ENCODE results near the gene S1PR3.

S1PR3 gene

GRCh38 chr9:88969646-88970373 lies 21.5 kb upstream of the S1PR3 start:
- DNase-seq = peak; percentile 20

GRCh38 chr9:88971131-88971960 lies 19.9 kb upstream of the S1PR3 start:
- DNase-seq = peak; percentile 13

- DNase-seq = peak; percentile 24
Observed at GRCh38 chr9:88972401-88972800, 18.9 kb upstream of the S1PR3 start.

- peak; percentile 25 for DNase-seq
Observed at GRCh38 chr9:88973281-88974045, 17.8 kb upstream of the S1PR3 start.

- peak; percentile 34 for DNase-seq
Observed at GRCh38 chr9:88974641-88975040, 16.6 kb upstream of the S1PR3 start.

DNA sequence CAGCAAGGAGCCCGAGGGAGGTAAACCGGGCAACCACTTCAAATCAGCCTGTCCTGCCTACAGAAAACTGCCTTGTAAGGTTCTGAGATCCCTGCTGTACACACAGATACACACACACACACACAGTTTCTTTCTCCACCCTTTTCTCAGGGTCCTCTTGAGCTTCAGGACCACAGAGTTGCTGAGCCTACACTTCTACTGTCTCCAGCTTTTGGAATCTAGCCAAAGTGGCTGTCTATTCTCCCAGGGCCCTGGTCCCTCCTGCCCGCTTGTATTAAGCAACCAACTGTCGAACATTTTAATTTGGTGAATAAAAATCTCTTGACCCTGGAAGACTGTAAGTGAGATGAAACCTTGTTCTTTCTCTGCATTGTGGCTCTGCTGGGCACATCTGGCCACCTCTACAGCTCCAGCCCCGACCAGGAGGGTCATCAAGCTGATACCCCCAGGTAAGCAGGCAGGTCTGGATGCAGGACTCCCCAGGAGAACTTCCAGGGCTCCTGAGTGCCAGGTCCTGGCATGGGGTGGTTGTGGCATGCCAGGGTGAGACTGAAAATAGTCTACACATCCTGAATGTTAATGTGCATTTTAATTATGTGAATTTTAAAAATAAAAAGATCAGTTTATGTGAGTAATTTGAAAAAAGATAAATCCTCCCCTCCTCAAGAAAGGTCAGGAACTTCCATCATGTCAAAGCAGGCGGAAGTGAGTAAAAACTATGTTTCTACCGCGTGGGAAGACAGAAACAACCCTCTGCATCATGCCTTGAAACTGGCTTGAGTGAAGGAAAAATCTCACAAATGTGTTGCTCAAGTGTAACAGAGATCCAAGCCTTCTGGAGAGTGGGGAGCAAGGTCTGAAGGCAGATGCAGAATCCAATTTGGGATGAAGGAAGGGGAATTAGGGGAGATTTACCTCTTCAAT lies 15.0 kb upstream of the S1PR3 start:
- DNase-seq = peak; percentile 28

DNA sequence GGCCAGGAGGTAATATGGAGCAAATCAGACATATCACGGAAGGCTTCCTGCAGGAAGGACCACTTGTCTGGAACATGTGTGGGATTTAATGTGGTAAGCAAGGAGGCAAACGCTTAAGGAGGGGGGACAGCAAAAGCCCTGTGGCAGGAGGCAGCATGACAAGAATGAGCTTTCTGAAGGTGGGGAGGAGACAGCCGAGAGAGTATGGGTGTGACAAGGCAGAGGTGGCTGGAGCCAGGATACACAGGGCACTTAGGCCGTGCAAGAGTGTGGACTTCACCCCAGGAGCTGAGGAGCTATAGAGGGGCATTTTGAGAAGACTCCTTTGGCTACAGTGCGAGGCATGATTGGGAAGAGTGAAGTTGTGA lies 14.4 kb upstream of the S1PR3 start:
- DNase-seq = no peak

DNA sequence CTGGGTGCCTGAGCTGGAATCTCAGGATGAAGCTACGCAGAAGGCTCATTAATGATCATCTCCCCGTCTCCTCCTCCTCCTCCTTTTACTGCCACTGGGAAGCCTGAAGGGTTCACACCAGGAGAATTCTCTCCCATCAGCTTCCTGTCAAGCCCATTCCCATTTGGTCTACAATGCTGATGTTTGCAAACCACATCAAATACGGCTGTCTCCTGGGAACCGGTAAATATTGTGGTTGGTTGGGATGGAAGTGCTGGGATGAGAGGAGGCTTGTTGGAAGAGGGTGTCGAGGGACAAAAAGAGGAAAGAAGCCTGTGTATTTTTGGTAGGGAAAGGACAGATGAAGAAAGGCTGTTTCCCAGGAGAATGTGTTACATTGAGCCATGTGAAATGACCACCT lies 13.2 kb upstream of the S1PR3 start:
- peak; percentile 23 for DNase-seq

DNA sequence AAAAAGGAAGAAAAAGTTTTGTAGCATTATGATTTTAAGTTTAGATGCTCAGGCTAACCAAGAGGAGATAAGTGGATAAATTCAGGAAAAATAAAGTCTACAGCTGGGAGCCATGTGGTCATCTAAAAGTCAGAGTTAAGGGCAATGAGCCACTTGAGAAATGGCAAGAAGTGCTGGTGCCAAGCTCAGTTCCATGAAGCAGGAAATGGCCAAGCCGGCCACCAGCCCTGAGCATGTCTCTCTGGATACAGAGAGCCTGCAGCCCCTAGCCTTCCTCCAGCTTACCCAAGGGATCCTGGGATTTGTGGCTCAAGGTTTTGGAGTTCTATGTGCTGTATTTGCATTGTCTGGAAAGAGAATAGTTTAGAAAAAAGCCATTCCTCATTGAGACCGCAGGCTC lies 12.2 kb upstream of the S1PR3 start:
- DNase-seq = peak; percentile 19

DNA sequence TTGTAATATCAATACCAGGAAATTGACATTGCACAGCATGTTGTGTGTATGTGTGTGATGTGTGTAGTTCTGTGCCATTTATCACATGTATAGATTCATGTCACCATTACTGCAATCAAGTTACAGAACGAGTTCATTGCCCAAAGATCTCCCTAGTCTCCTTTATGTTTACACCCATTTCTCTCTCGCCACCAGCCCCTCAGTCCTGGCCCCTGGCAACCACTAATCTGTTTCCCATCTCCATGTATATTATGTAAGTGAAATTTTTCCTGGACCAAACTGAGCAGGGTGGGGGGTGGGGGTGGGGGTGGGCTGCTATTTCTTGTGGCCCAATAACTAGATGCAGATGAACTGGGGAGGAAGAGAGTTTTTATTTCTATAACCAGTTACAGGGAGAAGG lies 11.5 kb upstream of the S1PR3 start:
- DNase-seq = no peak

- no peak for DNase-seq
Observed at GRCh38 chr9:88980740-88981203, 10.5 kb upstream of the S1PR3 start.

DNA sequence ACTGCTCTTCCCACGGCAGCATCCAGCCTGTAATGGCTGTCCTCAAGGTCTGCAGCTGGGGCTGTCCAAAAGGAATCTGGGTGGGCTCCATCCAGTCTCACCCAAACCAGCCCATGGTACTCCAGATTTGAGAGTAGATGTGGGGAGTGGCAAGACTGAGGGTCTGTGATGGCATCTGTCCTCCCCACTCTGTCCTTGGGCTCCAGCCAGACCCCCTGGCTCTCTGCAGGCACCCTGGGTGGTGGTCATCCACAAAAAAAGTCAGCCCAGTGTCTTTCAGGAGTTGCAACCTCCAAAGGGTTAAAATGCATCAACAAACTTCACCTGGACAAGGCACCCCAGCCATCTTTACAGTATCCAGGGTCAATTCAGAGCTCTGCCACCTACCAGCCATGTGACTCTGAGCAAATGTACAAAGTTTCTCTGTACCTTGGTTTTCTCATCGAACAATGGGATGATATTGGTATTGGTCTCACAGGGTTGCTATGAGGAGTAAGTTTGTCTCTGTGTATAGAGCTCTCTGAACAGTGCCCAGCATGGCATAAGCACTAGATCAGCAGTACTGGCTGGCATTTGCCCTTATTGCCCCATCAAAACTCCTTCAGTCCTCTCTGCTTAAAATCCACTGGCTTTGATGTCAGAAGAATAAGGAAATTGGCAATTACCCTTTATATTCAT lies 7.3 kb upstream of the S1PR3 start:
- DNase-seq = no peak

DNA sequence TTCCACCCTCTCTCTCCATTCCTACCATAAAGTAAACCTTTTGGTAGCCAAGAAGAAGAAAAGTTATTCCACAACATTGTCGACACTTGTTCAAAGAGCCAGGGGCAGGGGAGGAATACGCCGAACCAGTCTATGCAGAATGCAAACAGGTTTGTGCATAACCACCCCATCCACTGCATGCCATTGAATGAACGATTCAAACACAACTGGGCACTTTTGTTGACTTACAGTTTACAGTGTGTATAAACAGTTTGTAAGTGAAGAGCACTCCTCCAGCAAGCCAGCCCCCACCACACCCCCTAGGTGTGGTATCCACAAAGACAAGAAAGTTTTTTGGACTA lies 6.8 kb upstream of the S1PR3 start:
- DNase-seq = no peak

GRCh38 chr9:88985616-88986015 lies 5.7 kb upstream of the S1PR3 start:
- no peak for DNase-seq

DNA sequence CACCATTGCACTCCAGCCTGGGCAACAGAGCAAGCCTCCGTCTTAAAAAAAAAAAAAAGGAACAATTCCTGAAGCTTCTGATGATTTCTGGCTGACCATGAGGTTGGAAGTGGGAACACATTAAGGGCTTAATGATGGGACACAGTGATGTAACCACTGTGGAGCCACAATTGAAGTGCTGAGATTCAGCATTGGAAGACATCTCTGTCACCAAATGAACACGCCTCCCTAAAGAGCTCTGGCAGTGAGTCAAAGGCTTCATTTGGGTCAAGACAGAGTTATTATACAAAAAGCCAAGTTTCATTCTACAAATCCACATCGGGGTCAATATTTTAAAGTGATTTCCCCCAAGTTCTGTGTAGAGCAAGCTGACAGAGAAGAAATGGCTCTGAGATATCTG lies 4.5 kb upstream of the S1PR3 start:
- DNase-seq = no peak

- no peak for DNase-seq
Observed at GRCh38 chr9:88987661-88988060, 3.6 kb upstream of the S1PR3 start.

- peak; percentile 38 for DNase-seq
Observed at GRCh38 chr9:88988796-88989641, 2.2 kb upstream of the S1PR3 start.

DNA sequence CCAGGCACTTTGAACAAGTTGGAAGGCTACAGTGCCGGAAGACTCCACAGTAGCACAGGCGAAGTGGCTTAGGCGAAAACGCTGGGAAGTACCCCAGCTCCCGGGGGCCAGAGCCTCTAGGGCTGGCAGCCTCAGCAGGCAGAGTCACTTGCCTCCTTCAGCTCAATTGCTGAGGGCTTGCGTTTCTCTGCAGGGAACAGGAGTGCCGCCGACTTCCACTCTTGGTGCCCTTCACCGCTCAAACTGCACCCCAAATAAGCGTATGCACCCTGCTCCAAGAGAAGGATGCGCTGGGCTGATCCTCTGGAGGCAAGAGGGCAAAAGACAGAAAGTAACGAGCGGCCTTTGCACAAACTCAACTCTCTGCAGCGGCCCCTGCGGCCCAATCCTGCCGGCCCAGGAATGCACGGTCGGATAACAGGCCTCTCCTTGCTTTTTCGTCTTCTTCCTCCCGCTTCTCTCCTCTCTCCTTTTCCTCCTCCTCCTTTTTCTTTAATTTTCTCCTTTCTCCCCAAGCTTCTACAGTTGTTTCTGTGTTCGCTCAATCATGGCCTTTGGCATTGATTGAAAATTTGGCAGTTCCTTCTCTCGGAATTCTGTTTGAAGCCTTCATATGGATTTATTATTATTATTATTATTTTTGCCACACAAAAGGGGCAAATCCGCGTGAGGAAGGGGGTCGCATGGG lies 1.1 kb upstream of the S1PR3 start:
- DNase-seq = peak; percentile 51

DNA sequence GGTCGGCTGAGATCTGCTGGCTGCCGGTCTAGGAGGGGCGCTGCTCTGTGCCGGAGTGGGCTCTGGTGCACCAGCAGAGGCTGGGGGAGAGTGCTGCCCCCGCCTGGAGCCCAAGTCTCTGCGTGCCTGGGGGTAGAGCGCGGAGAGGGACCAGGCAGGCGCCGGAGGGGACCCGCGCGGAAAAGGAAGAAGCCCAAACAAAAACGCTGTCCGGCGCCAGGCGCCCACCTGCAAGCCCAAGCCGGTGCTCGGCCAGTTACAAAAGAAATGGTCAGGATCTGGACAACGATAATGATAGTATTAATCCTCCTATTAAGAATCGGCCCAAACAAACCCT lies 571 bp upstream of the S1PR3 start:
- DNase-seq = no peak

DNA sequence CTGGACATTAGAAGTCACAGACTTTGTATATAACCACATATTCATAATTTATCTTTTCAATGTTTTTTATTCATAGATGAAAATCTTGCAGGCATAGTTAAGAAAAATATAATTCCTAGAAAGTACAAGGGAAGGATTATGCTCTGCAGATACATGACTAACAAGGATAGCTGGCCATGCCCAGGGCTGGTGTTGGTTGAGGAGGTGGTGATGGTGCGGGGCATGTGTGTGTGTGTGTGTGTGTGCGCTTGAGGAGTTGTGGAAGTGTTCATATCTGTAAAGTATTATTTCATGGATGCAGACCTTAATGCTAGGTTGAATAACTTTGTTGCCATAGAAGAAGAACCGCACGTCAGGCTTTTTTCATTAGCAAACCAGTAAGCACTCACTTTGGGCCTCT lies 1.3 kb downstream of the S1PR3 start:
- no peak for DNase-seq

Measured in right forelimb (tissue), 1 donor.